HG03460 (cell line): ENCODE measurements around the gene ZNF619.
A peak's percentile ranks its signal among the peaks of the same experiment; 100 is the strongest.

Experiments used
- ATAC-seq: cut with Tn5 transposase; IDR thresholded peaks from one replicate; pipeline ENCODE4 v1.9.1; 2021; ENCODE audit not compliant: unreplicated experiment

Gene ZNF619

GRCh38 chr3:40465111-40465407 is 11.9 kb upstream of the ZNF619 start:
- ATAC-seq, result no peak

GRCh38 chr3:40465456-40465855 is 11.5 kb upstream of the ZNF619 start:
- no peak for ATAC-seq

- ATAC-seq, result no peak
Measured at GRCh38 chr3:40468018-40468417, 8.9 kb upstream of the ZNF619 start.

- no peak for ATAC-seq
Measured at GRCh38 chr3:40470701-40471100, 6.2 kb upstream of the ZNF619 start.

GRCh38 chr3:40477666-40478065 is 744 bp downstream of the ZNF619 start:
- no peak for ATAC-seq

GRCh38 chr3:40487172-40487571 is 10.2 kb downstream of the ZNF619 start:
- no peak for ATAC-seq

- ATAC-seq, result no peak
Measured at GRCh38 chr3:40490916-40491315, 14.0 kb downstream of the ZNF619 start.

- ATAC-seq, result no peak
Measured at GRCh38 chr3:40494698-40495097, 17.8 kb downstream of the ZNF619 start.

- no peak for ATAC-seq
Measured at GRCh38 chr3:40497288-40497687, 20.4 kb downstream of the ZNF619 start.

- no peak for ATAC-seq
Measured at GRCh38 chr3:40499952-40500351, 23.0 kb downstream of the ZNF619 start.

GRCh38 chr3:40502034-40502433 is 25.1 kb downstream of the ZNF619 start:
- ATAC-seq, result no peak

- no peak for ATAC-seq
Measured at GRCh38 chr3:40504636-40505430, 27.9 kb downstream of the ZNF619 start.

- peak; percentile 85 for ATAC-seq
Measured at GRCh38 chr3:40505599-40506462, 28.9 kb downstream of the ZNF619 start, which contains the start of gene ZNF620. Gene ZNF620, plus strand, starts transcription at chr3:40506039. Its CDS starts 314 bp downstream, at chr3:40506353.

- ATAC-seq, result no peak
Measured at GRCh38 chr3:40511031-40511718, 34.3 kb downstream of the ZNF619 start.

GRCh38 chr3:40516201-40516600 is 39.3 kb downstream of the ZNF619 start:
- no peak for ATAC-seq

- no peak for ATAC-seq
Measured at GRCh38 chr3:40518067-40518466, 41.1 kb downstream of the ZNF619 start.

- no peak for ATAC-seq
Measured at GRCh38 chr3:40518848-40519247, 41.9 kb downstream of the ZNF619 start.

GRCh38 chr3:40521254-40521653 is 44.3 kb downstream of the ZNF619 start:
- ATAC-seq, result no peak

- ATAC-seq, result no peak
Measured at GRCh38 chr3:40523781-40524180, 46.9 kb downstream of the ZNF619 start.

GRCh38 chr3:40524222-40524567 is 47.3 kb downstream of the ZNF619 start:
- peak; percentile 18 for ATAC-seq

GRCh38 chr3:40524568-40525285 is 47.8 kb downstream of the ZNF619 start, which contains the start of gene ZNF621:
Gene ZNF621, plus strand, starts transcription at chr3:40524960. Its CDS starts 881 bp downstream, at chr3:40525841.
- ATAC-seq, result peak; percentile 96
